Uterine smooth muscle cell (primary cell): ENCODE data around the gene PRAMEF13. TPM values are rescaled to one million over a fixed set of nuclear protein-coding genes. Genes with fewer than 3 reads are reported as not detected.

Experiments used
- total RNA-seq: library from RNA; depleted of rRNA; stranded (reverse); fragments of >200 nt; gene quantifications from 2 replicates; pipeline ENCODE4 v1.2.3, GENCODE V29; 2014

Gene PRAMEF13
- total RNA-seq: not detected in 2 replicates

GRCh38 chr1:13201309-13201708 is at the start of gene PRAMEF13:
PRAMEF13 (minus strand) TSS chr1:13201409; CDS start chr1:13199589, 1,820 bp downstream.

DNA sequence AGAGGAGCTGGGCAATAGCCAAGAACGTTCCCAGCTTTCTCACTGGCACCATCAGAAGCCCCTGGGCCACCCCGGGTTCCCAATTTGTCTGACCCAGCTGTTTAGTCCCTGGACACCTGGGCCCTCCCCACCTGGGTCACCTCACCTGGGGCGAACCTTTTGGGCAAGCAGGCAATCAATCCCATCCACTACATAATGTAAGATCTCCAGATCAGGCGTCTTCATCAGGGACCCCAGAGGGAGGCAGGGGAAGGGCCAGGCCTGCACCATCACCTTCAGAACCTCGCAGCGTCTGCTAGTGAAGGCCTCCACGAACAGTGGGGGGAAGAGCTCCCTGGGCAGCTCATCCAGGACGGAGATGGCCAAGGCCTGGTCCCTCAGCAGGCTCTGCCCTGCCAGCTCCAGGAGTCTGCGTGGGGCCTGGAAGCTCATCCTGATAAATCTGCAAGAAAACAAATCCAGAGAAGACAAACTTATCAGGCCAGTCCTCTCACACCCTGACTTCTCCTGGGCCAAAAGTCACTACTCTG is 24.5 kb upstream of the PRAMEF13 start, which contains the start of gene PRAMEF18:
TSS of gene PRAMEF18 (minus strand) at position 480 of the 530 bp plus-strand sequence. CDS start at position 432, 48 bp downstream.

DNA sequence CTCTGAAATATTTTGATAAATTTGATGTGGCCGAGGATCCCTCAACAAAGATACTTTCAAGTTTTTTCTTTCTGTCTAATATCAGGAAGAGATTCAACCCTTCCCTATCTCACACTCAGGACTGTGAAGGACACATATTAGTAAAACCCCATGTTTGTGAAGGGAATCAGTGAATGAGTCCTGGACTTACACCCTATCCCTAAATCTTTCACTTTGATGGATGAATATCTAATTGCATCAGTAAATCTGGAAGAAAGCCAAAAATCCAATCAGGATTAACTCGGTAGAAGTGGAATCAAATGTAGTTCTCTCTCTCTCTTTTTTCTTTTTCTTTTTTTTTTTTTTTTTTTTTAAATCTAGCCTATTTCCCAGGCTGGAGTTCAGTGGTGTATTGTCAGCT is 29.7 kb downstream of the PRAMEF13 start, which contains the start of gene PRAMEF9:
TSS of gene PRAMEF9 (plus strand) at position 301 of the 400 bp plus-strand sequence. CDS start 3,433 bp downstream, outside the sequence.

DNA sequence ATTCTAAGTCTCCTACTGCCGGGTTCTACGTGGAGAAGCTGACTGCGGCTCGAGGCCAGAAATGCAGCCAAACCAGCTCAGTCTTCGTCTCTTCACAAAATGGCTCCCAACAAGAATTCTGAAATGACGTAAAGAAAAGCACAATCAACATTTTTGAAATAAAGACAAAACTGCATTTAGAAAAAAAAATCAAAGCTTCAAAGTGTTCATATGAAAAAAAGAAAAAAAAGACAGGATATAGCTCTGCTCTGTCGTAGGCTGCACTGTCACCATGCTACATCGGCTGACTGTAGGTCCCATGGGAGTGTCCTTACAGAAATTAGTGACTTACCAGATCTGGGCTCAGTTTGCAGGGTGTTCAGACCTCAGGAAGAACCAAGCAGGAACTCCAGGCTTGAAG is 35.7 kb downstream of the PRAMEF13 start, which contains the start of gene HNRNPCL4:
TSS of gene HNRNPCL4 (minus strand) at position 101 of the 400 bp plus-strand sequence. CDS start 164 bp downstream, outside the sequence.

DNA sequence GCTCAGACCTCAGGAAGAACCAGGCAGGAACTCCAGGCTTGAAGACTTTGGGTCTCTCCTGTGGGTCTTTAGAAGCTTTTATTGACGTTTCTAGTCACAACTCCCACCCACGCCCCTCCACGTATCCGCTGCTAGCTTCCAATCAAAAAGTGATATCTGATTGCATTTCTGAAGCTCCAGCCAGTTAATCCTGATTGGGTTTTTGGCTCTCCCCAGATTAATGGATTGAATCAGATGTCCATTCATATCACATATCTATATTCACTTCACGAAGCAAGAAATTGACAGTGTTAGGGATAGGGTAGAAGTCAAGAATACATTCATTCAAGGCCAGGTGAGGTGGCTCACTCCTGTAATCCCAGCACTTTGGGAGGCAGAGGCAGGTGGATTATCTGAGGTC is 45.3 kb downstream of the PRAMEF13 start, which contains the start of gene PRAMEF26:
TSS of gene PRAMEF26 (minus strand) at position 101 of the 400 bp plus-strand sequence. CDS start 2,914 bp downstream, outside the sequence.

Other genes starting within 250 kb of the PRAMEF13 start
- gene PRAMEF27, start 144.8 kb downstream of the PRAMEF13 start, total RNA-seq: not detected in 2 replicates
- not detected in 2 replicates for gene HNRNPCL3, start 140.6 kb downstream of the PRAMEF13 start, total RNA-seq
- not detected in 2 replicates for gene PRAMEF25, start 130.6 kb downstream of the PRAMEF13 start, total RNA-seq
- not detected in 2 replicates for gene HNRNPCL2, start 84.6 kb downstream of the PRAMEF13 start, total RNA-seq
- gene PRAMEF26, start 45.4 kb downstream of the PRAMEF13 start, total RNA-seq: not detected in 2 replicates
- gene HNRNPCL4, start 35.8 kb downstream of the PRAMEF13 start, total RNA-seq: not detected in 2 replicates
- gene PRAMEF9, start 29.6 kb downstream of the PRAMEF13 start, total RNA-seq: not detected in 2 replicates
- gene PRAMEF18, start 24.7 kb upstream of the PRAMEF13 start, total RNA-seq: not detected in 2 replicates
- gene PRAMEF5, start 52.8 kb upstream of the PRAMEF13 start, total RNA-seq: not detected in 2 replicates
- not detected in 2 replicates for gene PRAMEF8, start 83.7 kb upstream of the PRAMEF13 start, total RNA-seq
- not detected in 2 replicates for gene PRAMEF33, start 102.1 kb upstream of the PRAMEF13 start, total RNA-seq
- gene PRAMEF15, start 114.2 kb upstream of the PRAMEF13 start, total RNA-seq: not detected in 2 replicates
- not detected in 2 replicates for gene PRAMEF14, start 145.7 kb upstream of the PRAMEF13 start, total RNA-seq
- not detected in 2 replicates for gene PRAMEF19, start 170.5 kb upstream of the PRAMEF13 start, total RNA-seq
- gene PRAMEF17, start 188.2 kb upstream of the PRAMEF13 start, total RNA-seq: not detected in 2 replicates
- not detected in 2 replicates for gene PRAMEF20, start 209.0 kb upstream of the PRAMEF13 start, total RNA-seq